SK-N-SH (cell line): ENCODE measurements around the gene DVL1. TPM values are rescaled to one million over a fixed set of nuclear protein-coding genes. Genes with fewer than 3 reads are reported as not detected.

ENCODE experiments used
- CTCF ChIA-PET: fragments of 300-600, 350-600 bp; formaldehyde crosslinking; extraction: SDS; loops from one replicate; lab custom pipeline; 2021; lab: Yijun Ruan, JAX
- POLR2A ChIA-PET: fragments of 350-600 bp; sonication (Branson Sonifier 250); formaldehyde crosslinking; extraction: SDS; loops from one replicate; lab custom pipeline; 2020; ENCODE audit warnings: antibody characterized with exemption, inconsistent platforms; lab: Yijun Ruan, JAX
- DNase-seq: peaks from one replicate; pipeline ENCODE4 v3.0.0; 2012
- H2AFZ ChIP-seq: fragments of 200-600 bp; sonication (generic); 2 replicates; pipeline ENCODE4 v1.8.1; 2016; ENCODE audit warnings: antibody characterized with exemption, mild to moderate bottlenecking, low read depth
- H3F3A ChIP-seq: fragments of 200-600 bp; sonication (generic); replicated peaks from 2 replicates; pipeline ENCODE3; 2016; ENCODE audit warnings: antibody characterized with exemption, mild to moderate bottlenecking; ENCODE audit not compliant: insufficient read depth
- H3K27ac ChIP-seq, 2 experiments: fragments of 200-500 bp in 1 of 2; fragments of 200-600 bp in 1 of 2; sonication (Bioruptor generic) in 1 of 2; sonication (generic), shearing (Covaris generic) in 1 of 2; 2 replicates each; pipeline versions ENCODE4 v1.5.1 to v1.6.1; 2014 to 2016; ENCODE audit warnings: low read depth in 2 of 2, inconsistent platforms in 1 of 2, low read length in 1 of 2, mild to moderate bottlenecking in 1 of 2, mixed read lengths in 1 of 2
- H3K27me3 ChIP-seq: fragments of 200-600 bp; sonication (generic), shearing (Covaris generic); 2 replicates; pipeline ENCODE4 v1.6.1; 2016; ENCODE audit warnings: mixed run types; ENCODE audit not compliant: insufficient read depth
- H3K36me3 ChIP-seq, 2 experiments: fragments of 200-500 bp in 1 of 2; fragments of 200-600 bp in 1 of 2; sonication (Bioruptor generic) in 1 of 2; sonication (generic) in 1 of 2; replicated peaks in 1 of 2; 2 replicates each; pipeline versions ENCODE3 to v1.5.1; 2014 to 2016; ENCODE audit warnings: low read length in 1 of 2, mild to moderate bottlenecking in 1 of 2; ENCODE audit not compliant: insufficient read depth in 2 of 2, control insufficient read depth in 1 of 2
- H3K4me1 ChIP-seq, 2 experiments: fragments of 200-500 bp in 1 of 2; fragments of 200-600 bp in 1 of 2; sonication (Bioruptor generic) in 1 of 2; sonication (generic), shearing (Covaris generic) in 1 of 2; 2 replicates each; pipeline versions ENCODE4 v1.5.1 to v1.6.1; 2014 to 2016; ENCODE audit warnings: low read depth in 1 of 2, low read length in 1 of 2, mixed run types in 1 of 2; ENCODE audit not compliant: insufficient read depth in 2 of 2, control insufficient read depth in 1 of 2
- H3K4me2 ChIP-seq: fragments of 200-600 bp; sonication (generic), shearing (Covaris generic); 2 replicates; pipeline ENCODE4 v1.6.1; 2017; ENCODE audit warnings: mixed run types
- H3K4me3 ChIP-seq, 2 experiments: fragments of 200-500 bp in 1 of 2; fragments of 200-600 bp in 1 of 2; sonication (Bioruptor generic) in 1 of 2; sonication (generic), shearing (Covaris generic) in 1 of 2; 2 replicates each; pipeline versions ENCODE4 v1.5.1 to v1.8.1; 2014 to 2016; ENCODE audit warnings: low read depth in 2 of 2, inconsistent platforms in 1 of 2, low read length in 1 of 2, mild to moderate bottlenecking in 1 of 2, mixed read lengths in 1 of 2, moderate library complexity in 1 of 2
- H3K79me2 ChIP-seq: fragments of 200-600 bp; sonication (generic); 2 replicates; pipeline ENCODE4 v1.8.1; 2017; ENCODE audit warnings: mild to moderate bottlenecking; ENCODE audit not compliant: insufficient read depth
- H3K9ac ChIP-seq: fragments of 200-600 bp; sonication (generic); 2 replicates; pipeline ENCODE4 v1.6.1; 2017; ENCODE audit warnings: mixed run types
- H3K9me2 ChIP-seq: fragments of 200-600 bp; sonication (generic); 2 replicates; pipeline ENCODE4 v1.6.1; 2017; ENCODE audit warnings: mixed run types
- H3K9me3 ChIP-seq: fragments of 200-600 bp; sonication (generic); 2 replicates; pipeline ENCODE4 v1.6.1; 2017; ENCODE audit warnings: mixed run types, mild to moderate bottlenecking, moderate library complexity
- H4K20me1 ChIP-seq: fragments of 200-600 bp; sonication (generic); 2 replicates; pipeline ENCODE4 v1.6.1; 2017; ENCODE audit warnings: mild to moderate bottlenecking, mixed run types; ENCODE audit not compliant: insufficient read depth
- CTCF ChIP-seq: fragments of 200-600 bp; sonication (generic); IDR thresholded peaks from 2 replicates; pipeline ENCODE4 v1.6.1; 2017; ENCODE audit warnings: antibody characterized with exemption, mild to moderate bottlenecking, moderate library complexity
- EZH2phosphoT487 ChIP-seq: fragments of 200-600 bp; sonication (generic); IDR thresholded peaks from 2 replicates; pipeline ENCODE4 v1.6.1; 2017; ENCODE audit warnings: low read depth, mixed run types, mild to moderate bottlenecking, antibody characterized with exemption, moderate library complexity, borderline replicate concordance
- GABPA ChIP-seq: IDR thresholded peaks from 2 replicates; pipeline ENCODE4 v1.4.0; 2012; ENCODE audit warnings: low read depth, mild to moderate bottlenecking
- IRF3 ChIP-seq: fragments of 150-350 bp; IDR thresholded peaks from 2 replicates; pipeline ENCODE4 v1.6.1; 2016; ENCODE audit warnings: mild to moderate bottlenecking, low read depth, low read length
- JUND ChIP-seq: IDR thresholded peaks from 2 replicates; pipeline ENCODE4 v1.4.0; 2012
- MXI1 ChIP-seq: IDR thresholded peaks from 2 replicates; pipeline ENCODE4 v1.6.1; 2012; ENCODE audit warnings: mild to moderate bottlenecking, low read depth, low read length, improper control_type of control experiment
- NFIC ChIP-seq: IDR thresholded peaks from 2 replicates; pipeline ENCODE4 v1.4.0; 2012; ENCODE audit warnings: borderline replicate concordance
- NRF1 ChIP-seq: IDR thresholded peaks from 2 replicates; pipeline ENCODE4 v1.6.1; 2012; ENCODE audit warnings: low read depth, mild to moderate bottlenecking, low read length
- POLR2AphosphoS5 ChIP-seq: IDR thresholded peaks from 2 replicates; pipeline ENCODE4 v1.6.1; 2012; ENCODE audit warnings: low read depth, low read length
- RCOR1 ChIP-seq: fragments of 150-350 bp; IDR thresholded peaks from 2 replicates; pipeline ENCODE4 v1.6.1; 2017; ENCODE audit warnings: antibody characterized with exemption, low read length
- RFX5 ChIP-seq: IDR thresholded peaks from 2 replicates; pipeline ENCODE4 v1.6.1; 2012; ENCODE audit warnings: mild to moderate bottlenecking, improper control_type of control experiment, low read length
- SIN3A ChIP-seq: IDR thresholded peaks from 2 replicates; pipeline ENCODE4 v1.6.1; 2012; ENCODE audit warnings: low read depth, mild to moderate bottlenecking, low read length, moderate library complexity, borderline replicate concordance
- SMC3 ChIP-seq: IDR thresholded peaks from 2 replicates; pipeline ENCODE4 v1.6.1; 2012; ENCODE audit warnings: low read depth, low read length, improper control_type of control experiment
- TAF1 ChIP-seq: IDR thresholded peaks from 2 replicates; pipeline ENCODE4 v1.6.1; 2012; ENCODE audit warnings: low read depth, mild to moderate bottlenecking, low read length, moderate library complexity, borderline replicate concordance
- USF2 ChIP-seq: fragments of 150-350 bp; IDR thresholded peaks from 2 replicates; pipeline ENCODE4 v1.6.1; 2017; ENCODE audit warnings: antibody characterized with exemption, low read length, low read depth, borderline replicate concordance
- YY1 ChIP-seq: IDR thresholded peaks from 2 replicates; pipeline ENCODE4 v1.4.0; 2012; ENCODE audit warnings: low read depth, mild to moderate bottlenecking
- WGBS: methylation state at CpG from one replicate; pipeline ENCODE4 v1.1.6; 2017; ENCODE audit warnings: low lambda C conversion rate; 5-methylcytosine and 5-hydroxymethylcytosine counted together
- polyA plus RNA-seq, 3 experiments: library from polyadenylated mRNA; depleted of rRNA; stranded (reverse); fragments of >200 nt; gene quantifications; 2 replicates each; pipeline ENCODE4 v1.2.3, GENCODE V29; 2012
- TF ChIP-seq, protein P1 (sequence below): IDR thresholded peaks from 2 replicates; pipeline ENCODE4 v1.4.0; 2012; ENCODE audit warnings: low read depth, borderline replicate concordance

The DVL1 gene
- polyA plus RNA-seq, 1 of the 3 experiments (the other 2 are of a cell fraction): 32.0 TPM

DNA sequence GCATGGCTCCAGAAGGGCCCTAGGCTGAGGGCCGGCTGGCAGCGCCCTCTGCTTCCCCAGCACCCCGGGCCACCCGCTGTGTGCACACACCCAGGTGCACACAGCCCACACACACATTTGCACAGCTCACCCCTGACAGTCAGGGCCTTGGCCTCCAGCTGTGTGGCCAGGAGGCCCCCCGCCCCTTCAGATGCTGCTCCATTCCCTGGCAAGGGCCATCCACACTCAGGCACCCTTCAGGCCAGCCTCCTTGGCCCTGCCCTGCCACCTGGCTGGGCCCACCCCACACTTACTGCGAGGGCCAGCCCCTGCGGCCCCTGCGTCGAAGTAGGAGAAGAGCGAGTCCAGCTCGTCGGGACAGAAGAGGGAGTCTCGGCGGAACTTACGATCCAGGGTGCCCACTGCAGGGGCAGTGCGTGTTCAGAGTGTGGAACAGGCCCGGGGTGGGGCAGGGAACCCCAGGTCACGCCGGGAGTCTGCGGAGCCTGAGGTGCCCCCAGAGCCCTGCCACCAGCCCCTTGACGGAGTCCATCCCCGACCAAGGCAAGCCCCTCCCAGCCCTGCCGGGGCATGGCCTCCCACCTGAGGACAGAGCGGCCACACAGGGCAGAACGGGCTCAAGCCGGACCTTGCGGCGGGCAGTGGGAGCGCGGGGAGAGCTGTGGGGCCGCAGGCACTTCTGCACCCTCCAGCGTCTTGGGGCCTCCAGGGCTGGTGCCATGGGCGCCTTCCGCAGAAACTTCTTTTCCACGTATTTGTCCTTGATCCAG is 53.9 kb downstream of the DVL1 start:
- TF ChIP-seq EZH2phosphoT487: no peak
- no peak for TF ChIP-seq SMC3
- no peak for TF ChIP-seq CTCF
- no peak for TF ChIP-seq TAF1
- TF ChIP-seq NRF1: no peak
- WGBS: 96% methylated on average over 19 of the region's 35 CpGs
- H3K9me2 ChIP-seq: no peaks in the 10 kb centered on the region
- ChIA-PET CTCF (interaction anchor here (0.9 to 7.3 kb wide), 5 partner anchors 8 to 263 kb away, joined by 3 to 131 read pairs (median 4); no protein-coding TSS in a partner anchor), POLR2A (interaction anchor here (0.6 kb wide), 1 partner anchor 30 kb away, joined by 3 read pairs; no protein-coding TSS in a partner anchor)
- no peak overlapping the region for H3K9ac ChIP-seq
- no peaks in the 10 kb centered on the region for H3K79me2 ChIP-seq
- no peak overlapping the region for H3K4me3 ChIP-seq
- H2AFZ ChIP-seq: no peak overlapping the region
- peaks cover 0 to 9% of the 10 kb centered on the region in 2 experiments; a peak in 1 of 4 replicates for H3K4me1 ChIP-seq
- no peaks in the 10 kb centered on the region for H3F3A ChIP-seq
- no peak overlapping the region for H3K27ac ChIP-seq
- H3K4me2 ChIP-seq: no peak overlapping the region
- H3K27me3 ChIP-seq: no peaks in the 10 kb centered on the region
- H3K36me3 ChIP-seq: peaks cover 0 to 21% of the 10 kb centered on the region in 2 experiments
- no peaks in the 10 kb centered on the region for H3K9me3 ChIP-seq
- DNase-seq: no peak
- H4K20me1 ChIP-seq: peaks cover 3% of the 10 kb centered on the region; the same call in 1 of the 2 replicates

DNA sequence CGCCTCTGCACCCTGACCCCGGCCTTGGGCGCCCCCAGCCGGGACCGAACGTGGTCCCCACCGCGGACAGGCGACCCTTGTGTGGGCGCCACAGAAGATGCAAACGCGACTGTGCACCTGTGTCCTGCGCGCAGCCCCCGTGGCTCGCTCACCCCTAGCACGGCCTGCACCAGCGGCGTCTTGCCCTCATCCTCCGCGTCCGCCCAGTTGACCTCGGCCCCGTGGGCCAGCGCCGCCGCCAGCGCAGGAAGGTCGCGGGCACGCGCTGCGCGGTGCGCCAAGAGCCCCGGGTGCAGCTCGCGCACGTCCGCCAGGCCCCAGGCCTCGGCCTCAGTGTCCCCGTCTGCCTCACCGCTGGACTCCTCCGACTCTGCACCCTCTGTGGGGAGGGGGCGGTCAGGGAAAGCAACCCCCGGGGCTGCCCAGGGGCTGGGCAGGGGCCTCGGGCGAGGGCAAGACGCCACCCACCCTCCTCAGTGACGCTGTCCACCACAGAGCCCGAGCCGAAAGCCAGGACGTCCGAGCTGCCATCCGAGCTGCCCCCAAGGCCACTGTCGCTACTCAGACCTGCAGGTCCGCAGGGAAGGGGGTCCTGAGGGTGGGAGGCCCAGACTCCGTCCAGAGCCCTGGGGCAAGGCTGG is 54.8 kb downstream of the DVL1 start:
- no peaks in the 10 kb centered on the region for H3K9me3 ChIP-seq
- H4K20me1 ChIP-seq: no peaks in the 10 kb centered on the region
- peaks cover 0 to 9% of the 10 kb centered on the region in 2 experiments; a peak in 1 of 4 replicates for H3K4me1 ChIP-seq
- no peak overlapping the region for H2AFZ ChIP-seq
- no peaks in the 10 kb centered on the region for H3K9me2 ChIP-seq
- DNase-seq: no peak
- no peak overlapping the region for H3K27ac ChIP-seq
- H3K27me3 ChIP-seq: no peaks in the 10 kb centered on the region
- ChIA-PET POLR2A (no interaction called here), CTCF (interaction anchor here (0.9 to 7.3 kb wide), 5 partner anchors 8 to 262 kb away, joined by 3 to 131 read pairs (median 4); no protein-coding TSS in a partner anchor)
- H3K9ac ChIP-seq: no peak overlapping the region
- 94% methylated on average over 42 of the region's 58 CpGs for WGBS
- H3K4me3 ChIP-seq: no peak overlapping the region
- no peaks in the 10 kb centered on the region for H3F3A ChIP-seq
- H3K79me2 ChIP-seq: no peaks in the 10 kb centered on the region
- peaks cover 0 to 18% of the 10 kb centered on the region in 2 experiments for H3K36me3 ChIP-seq
- no peak for TF ChIP-seq JUND
- no peak for TF ChIP-seq EZH2phosphoT487
- no peak for TF ChIP-seq IRF3
- TF ChIP-seq GABPA: no peak
- TF ChIP-seq POLR2AphosphoS5: no peak
- TF ChIP-seq RCOR1: no peak
- TF ChIP-seq YY1: no peak
- no peak for TF ChIP-seq RFX5
- no peak for TF ChIP-seq MXI1
- TF ChIP-seq, protein P1, sequence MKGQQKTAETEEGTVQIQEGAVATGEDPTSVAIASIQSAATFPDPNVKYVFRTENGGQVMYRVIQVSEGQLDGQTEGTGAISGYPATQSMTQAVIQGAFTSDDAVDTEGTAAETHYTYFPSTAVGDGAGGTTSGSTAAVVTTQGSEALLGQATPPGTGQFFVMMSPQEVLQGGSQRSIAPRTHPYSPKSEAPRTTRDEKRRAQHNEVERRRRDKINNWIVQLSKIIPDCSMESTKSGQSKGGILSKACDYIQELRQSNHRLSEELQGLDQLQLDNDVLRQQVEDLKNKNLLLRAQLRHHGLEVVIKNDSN: no peak
- TF ChIP-seq SIN3A: no peak
- TF ChIP-seq NFIC: no peak
- no peak for TF ChIP-seq USF2
- TF ChIP-seq, all 33 proteins: peak for 0
- H3K4me2 ChIP-seq: no peak overlapping the region
